Tibial artery (tissue), 4 donors: Measurements from ENCODE around the gene PRKAR2B.

Experiments used
- DNase-seq, 2 donors: peaks; one replicate each; pipeline ENCODE4 v3.0.0-alpha.2; 2019
- H3K27ac ChIP-seq, 2 donors: fragments of 200-600 bp; sonication (generic) in 1 of 2; 1 replicate in 1 of 2; 2 replicates in 1 of 2; pipeline ENCODE4 v1.5.1; 2018 to 2019; ENCODE audit warnings: mild to moderate bottlenecking in 1 of 2
- H3K27me3 ChIP-seq, 2 donors: fragments of 200-600 bp; sonication (generic) in 1 of 2; one replicate each; pipeline versions ENCODE4 v1.5.1 to v1.6.0; 2016 to 2019
- H3K36me3 ChIP-seq, 3 donors: fragments of 200-600 bp; sonication (generic) in 2 of 3; one replicate each; pipeline ENCODE4 v1.5.1; 2016 to 2019; ENCODE audit warnings: mild to moderate bottlenecking in 2 of 3
- H3K4me1 ChIP-seq, 4 donors: fragments of 200-600 bp; sonication (generic) in 2 of 4; 1 replicate in 3 of 4; 2 replicates in 1 of 4; pipeline ENCODE4 v1.5.1; 2016 to 2019
- H3K4me3 ChIP-seq, 2 donors: fragments of 200-600 bp; sonication (generic) in 1 of 2; 1 replicate in 1 of 2; 2 replicates in 1 of 2; pipeline ENCODE4 v1.5.1; 2018 to 2019; ENCODE audit warnings: mild to moderate bottlenecking in 2 of 2
- H3K9me3 ChIP-seq, 3 donors: fragments of 200-600 bp; sonication (generic) in 1 of 3; one replicate each; pipeline ENCODE4 v1.5.1; 2016 to 2019
- CTCF ChIP-seq, 2 experiments: fragments of 200-600 bp in 1 of 2; fragments of 450-650 bp in 1 of 2; IDR thresholded peaks; one replicate each; pipeline ENCODE4 v1.5.1; 2017 to 2019; ENCODE audit warnings: antibody characterized with exemption in 2 of 2, mild to moderate bottlenecking in 1 of 2, moderate library complexity in 1 of 2
- intact Hi-C: fragments of 100-400 bp; cut with DNase I; formaldehyde crosslinking; loops from one replicate; pipeline ENCODE4 v1.15.0; 2023; ENCODE audit warnings: low total_unique reads

PRKAR2B gene

GRCh38 chr7:107160389-107160788 lies 115.9 kb downstream of the PRKAR2B start:
- intact Hi-C loops = no loop called here
- Histone ChIP-seq H3K4me3 (no peak overlapping the region), H3K36me3 (no peaks in the 10 kb centered on the region), H3K4me1 (no peaks in the 10 kb centered on the region), H3K27me3 (no peaks in the 10 kb centered on the region), H3K27ac (no peak overlapping the region), H3K9me3 (no peaks in the 10 kb centered on the region)
- DNase-seq = no peak
- TF ChIP-seq CTCF (IDR thresholded peaks at IDR 0.05) = no peak

- H3K4me3 ChIP-seq = no peak overlapping the region
- H3K9me3 ChIP-seq = no peaks in the 10 kb centered on the region
- H3K36me3 ChIP-seq = no peaks in the 10 kb centered on the region
- intact Hi-C loops = no loop called here
- no peak for TF ChIP-seq CTCF (IDR thresholded peaks at IDR 0.05)
- DNase-seq = no peak
- H3K27ac ChIP-seq = no peak overlapping the region
- no peaks in the 10 kb centered on the region for H3K27me3 ChIP-seq
- no peaks in the 10 kb centered on the region for H3K4me1 ChIP-seq
Measured at GRCh38 chr7:107161415-107161814, 116.9 kb downstream of the PRKAR2B start.

GRCh38 chr7:107162475-107162874 lies 118.0 kb downstream of the PRKAR2B start:
- Histone ChIP-seq H3K36me3 (no peaks in the 10 kb centered on the region), H3K4me1 (peaks cover 0 to 8% (median 0%) of the 10 kb centered on the region in 4 donors), H3K9me3 (no peaks in the 10 kb centered on the region), H3K4me3 (no peak overlapping the region), H3K27me3 (no peaks in the 10 kb centered on the region), H3K27ac (no peak overlapping the region)
- no peak for TF ChIP-seq CTCF (IDR thresholded peaks at IDR 0.05)
- no peak for DNase-seq
- intact Hi-C loops = no loop called here

- no peaks in the 10 kb centered on the region for H3K36me3 ChIP-seq
- no peak overlapping the region for H3K4me3 ChIP-seq
- intact Hi-C loops = no loop called here
- peaks cover 0 to 8% (median 0%) of the 10 kb centered on the region in 4 donors for H3K4me1 ChIP-seq
- no peaks in the 10 kb centered on the region for H3K9me3 ChIP-seq
- no peak for DNase-seq
- no peaks in the 10 kb centered on the region for H3K27me3 ChIP-seq
- no peak for TF ChIP-seq CTCF (IDR thresholded peaks at IDR 0.05)
- no peak overlapping the region for H3K27ac ChIP-seq
Measured at GRCh38 chr7:107164092-107164491, 119.6 kb downstream of the PRKAR2B start.

GRCh38 chr7:107165341-107165740 lies 120.8 kb downstream of the PRKAR2B start:
- no peaks in the 10 kb centered on the region for H3K36me3 ChIP-seq
- intact Hi-C loops = no loop called here
- no peaks in the 10 kb centered on the region for H3K27me3 ChIP-seq
- TF ChIP-seq CTCF (IDR thresholded peaks at IDR 0.05) = no peak
- H3K4me1 ChIP-seq = peaks cover 0 to 11% (median 2%) of the 10 kb centered on the region in 4 donors
- no peak overlapping the region for H3K4me3 ChIP-seq
- DNase-seq = no peak
- no peak overlapping the region for H3K27ac ChIP-seq
- no peaks in the 10 kb centered on the region for H3K9me3 ChIP-seq
